ENCODE results near the gene RNASEL. TPM values are rescaled to one million over a fixed set of nuclear protein-coding genes. Genes with fewer than 3 reads are reported as not detected.

Gene RNASEL
- total and polyA plus RNA-seq, 2 experiments from 2014 or later = 0.87 to 2.2 TPM

- TF ChIP-seq CTCF (IDR thresholded peaks at IDR 0.05; ENCODE audit: low read depth, low read length) = no peak
- Histone ChIP-seq H3K9me3 (ENCODE audit: low read depth) (no peaks in the 10 kb centered on the region), H3K27ac (no peak overlapping the region), H3K4me3 (no peak overlapping the region), H3K4me1 (ENCODE audit: low read depth) (peaks cover 4% of the 10 kb centered on the region), H3K36me3 (no peaks in the 10 kb centered on the region), H3K27me3 (peaks cover 12% of the 10 kb centered on the region)
- DNase-seq (ENCODE audit: low read depth in 1 of 2, low spot score in 1 of 2) = no peak
Measured at GRCh38 chr1:182601913-182602312, 12.9 kb upstream of the RNASEL start.

- TF ChIP-seq CTCF (IDR thresholded peaks at IDR 0.05; ENCODE audit: low read depth, low read length) = peak; percentile 69
- H3K27ac ChIP-seq = no peak overlapping the region
- no peaks in the 10 kb centered on the region for H3K9me3 ChIP-seq (ENCODE audit: low read depth)
- no peak overlapping the region for H3K4me3 ChIP-seq
- peaks cover 11% of the 10 kb centered on the region for H3K27me3 ChIP-seq
- H3K36me3 ChIP-seq = no peaks in the 10 kb centered on the region
- peaks cover 4% of the 10 kb centered on the region for H3K4me1 ChIP-seq (ENCODE audit: low read depth)
- peak; percentile 89 to 93 for DNase-seq (ENCODE audit: low read depth in 1 of 2, low spot score in 1 of 2)
Measured at GRCh38 chr1:182601416-182601786, 12.3 kb upstream of the RNASEL start.

GRCh38 chr1:182600745-182601415 is 11.8 kb upstream of the RNASEL start:
- peak in 1 of 2 donors; percentile 38 for DNase-seq (ENCODE audit: low read depth in 1 of 2, low spot score in 1 of 2)
- no peaks in the 10 kb centered on the region for H3K36me3 ChIP-seq
- no peaks in the 10 kb centered on the region for H3K9me3 ChIP-seq (ENCODE audit: low read depth)
- no peak overlapping the region for H3K27ac ChIP-seq
- TF ChIP-seq CTCF (IDR thresholded peaks at IDR 0.05; ENCODE audit: low read depth, low read length) = no peak
- H3K4me1 ChIP-seq (ENCODE audit: low read depth) = peaks cover 4% of the 10 kb centered on the region
- no peak overlapping the region for H3K4me3 ChIP-seq
- H3K27me3 ChIP-seq = peaks cover 9% of the 10 kb centered on the region

GRCh38 chr1:182600036-182600713 is 11.1 kb upstream of the RNASEL start:
- no peaks in the 10 kb centered on the region for H3K9me3 ChIP-seq (ENCODE audit: low read depth)
- peaks cover 4% of the 10 kb centered on the region for H3K4me1 ChIP-seq (ENCODE audit: low read depth)
- no peak for TF ChIP-seq CTCF (IDR thresholded peaks at IDR 0.05; ENCODE audit: low read depth, low read length)
- no peak overlapping the region for H3K4me3 ChIP-seq
- no peak for DNase-seq (ENCODE audit: low read depth in 1 of 2, low spot score in 1 of 2)
- H3K27me3 ChIP-seq = peaks cover 2% of the 10 kb centered on the region
- H3K27ac ChIP-seq = no peak overlapping the region
- H3K36me3 ChIP-seq = no peaks in the 10 kb centered on the region

- Histone ChIP-seq H3K4me1 (ENCODE audit: low read depth) (peaks cover 4% of the 10 kb centered on the region), H3K9me3 (ENCODE audit: low read depth) (no peaks in the 10 kb centered on the region), H3K36me3 (no peaks in the 10 kb centered on the region), H3K27ac (no peak overlapping the region), H3K4me3 (no peak overlapping the region), H3K27me3 (no peaks in the 10 kb centered on the region)
- DNase-seq (ENCODE audit: low read depth in 1 of 2, low spot score in 1 of 2) = no peak
- peak; percentile 45 for TF ChIP-seq CTCF (IDR thresholded peaks at IDR 0.05; ENCODE audit: low read depth, low read length)
Measured at GRCh38 chr1:182599339-182599738, 10.3 kb upstream of the RNASEL start.
